Suprapubic skin (tissue), 4 donors: Measurements from ENCODE around the gene CCDC170. TPM values are rescaled to one million over a fixed set of nuclear protein-coding genes. Genes with fewer than 3 reads are reported as not detected.
"Not testable (repeated sequence)": the region's sequence is repeated elsewhere in the genome, so short reads cannot be mapped to it uniquely, and the experiment has no call there.

Experiments used
- DNase-seq, 2 donors: peaks; one replicate each; pipeline ENCODE4 v3.0.0-alpha.2; 2019; ENCODE audit warnings: low spot score in 2 of 2
- H3K27ac ChIP-seq: fragments of 200-600 bp; sonication (generic); one replicate; pipeline ENCODE4 v1.5.1; 2019
- H3K27me3 ChIP-seq: fragments of 200-600 bp; sonication (generic); one replicate; pipeline ENCODE4 v1.5.1; 2019
- H3K36me3 ChIP-seq: fragments of 200-600 bp; sonication (generic); one replicate; pipeline ENCODE4 v1.5.1; 2019
- H3K4me1 ChIP-seq: fragments of 200-600 bp; sonication (generic); one replicate; pipeline ENCODE4 v1.5.1; 2019
- H3K4me3 ChIP-seq: fragments of 200-600 bp; sonication (generic); one replicate; pipeline ENCODE4 v1.5.1; 2019; ENCODE audit warnings: mild to moderate bottlenecking
- H3K9me3 ChIP-seq: fragments of 200-600 bp; sonication (generic); one replicate; pipeline ENCODE4 v1.5.1; 2019
- CTCF ChIP-seq, 2 donors: fragments of 200-600 bp in 1 of 2; fragments of 450-650 bp in 1 of 2; sonication (generic) in 1 of 2; IDR thresholded peaks; one replicate each; pipeline ENCODE4 v1.5.1; 2016 to 2019; ENCODE audit warnings: antibody characterized with exemption in 2 of 2, mild to moderate bottlenecking in 1 of 2, moderate library complexity in 1 of 2
- EP300 ChIP-seq: sonication (generic); formaldehyde crosslinking; IDR thresholded peaks from one replicate; pipeline ENCODE4 v1.6.1; 2017; ENCODE audit warnings: antibody characterized with exemption
- POLR2A ChIP-seq, 2 donors: fragments of 450-650 bp; IDR thresholded peaks; one replicate each; pipeline ENCODE4 v1.6.1; 2017; ENCODE audit warnings: antibody characterized with exemption in 2 of 2, mild to moderate bottlenecking in 2 of 2, moderate library complexity in 2 of 2
- POLR2AphosphoS5 ChIP-seq, 3 donors: sonication (generic); formaldehyde crosslinking; IDR thresholded peaks; one replicate each; pipeline ENCODE4 v1.6.1; 2017; ENCODE audit warnings: antibody characterized with exemption in 3 of 3
- WGBS: methylation state at CpG from one replicate; pipeline ENCODE4 v1.1.5; 2018; 5-methylcytosine and 5-hydroxymethylcytosine counted together
- total RNA-seq, 4 donors: library from RNA; depleted of rRNA; stranded (reverse); fragments of >200 nt; gene quantifications; one replicate each; pipeline ENCODE4 v1.1.0, GENCODE V29; 2016

The CCDC170 gene
- under 1 TPM; 0.16 to 0.89 (median 0.24) TPM for total RNA-seq

DNA sequence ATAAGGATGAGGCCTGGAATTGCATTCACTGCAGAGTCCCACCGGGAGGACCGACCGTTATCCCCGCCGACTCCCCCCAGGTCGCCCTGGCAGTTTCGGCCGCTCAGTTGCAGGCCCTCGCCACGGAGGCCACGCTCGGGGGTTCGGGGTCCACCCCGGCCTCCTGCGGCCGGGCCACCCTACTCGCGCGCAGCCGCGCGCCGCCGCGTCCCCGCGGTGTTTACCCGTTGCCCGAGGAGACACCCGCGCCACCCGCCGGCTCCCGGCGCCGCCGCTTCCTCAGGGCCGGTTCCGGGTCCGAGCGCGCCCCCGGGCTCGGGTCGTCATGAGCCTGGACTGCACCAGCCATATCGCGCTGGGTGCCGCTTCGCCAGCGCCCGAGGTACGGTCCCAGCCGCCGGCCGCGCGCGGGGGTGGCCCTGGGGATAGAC lies at the start of gene CCDC170:
TSS of gene CCDC170 (plus strand) at position 214 of the 431 bp plus-strand sequence. CDS start at position 326, 112 bp downstream.
- Histone ChIP-seq H3K4me1 (peaks cover 21% of the 10 kb centered on the region), H3K9me3 (no peaks in the 10 kb centered on the region), H3K27ac (peak within 1 kb of the TSS; percentile 68), H3K4me3 (peak within 1 kb of the TSS; percentile 68), H3K27me3 (no peaks in the 10 kb centered on the region), H3K36me3 (no peaks in the 10 kb centered on the region)
- 0% methylated on average over 7 of the region's 58 CpGs for WGBS
- no peak for TF ChIP-seq CTCF (IDR thresholded peaks at IDR 0.05)
- TF ChIP-seq POLR2AphosphoS5 (IDR thresholded peaks at IDR 0.05) = no peak
- TF ChIP-seq POLR2A (IDR thresholded peaks at IDR 0.05) = no peak
- no peak for TF ChIP-seq EP300
- DNase-seq = no peak

- Histone ChIP-seq H3K27me3 (no peaks in the 10 kb centered on the region), H3K9me3 (no peaks in the 10 kb centered on the region), H3K4me1 (peaks cover 26% of the 10 kb centered on the region), H3K36me3 (no peaks in the 10 kb centered on the region), H3K4me3 (no peak overlapping the region), H3K27ac (peak overlapping the region; percentile 56)
- TF ChIP-seq POLR2A (IDR thresholded peaks at IDR 0.05) = no peak
- no peak for TF ChIP-seq CTCF (IDR thresholded peaks at IDR 0.05)
- no peak for TF ChIP-seq EP300
- TF ChIP-seq POLR2AphosphoS5 (IDR thresholded peaks at IDR 0.05) = no peak
- WGBS = 32% methylated on average over 5 of the region's 5 CpGs
- no peak for DNase-seq
Observed at GRCh38 chr6:151445482-151445881, 48.3 kb upstream of the CCDC170 start.

GRCh38 chr6:151447237-151447636 lies 46.6 kb upstream of the CCDC170 start:
- 97% methylated on average over 4 of the region's 4 CpGs for WGBS
- H3K36me3 ChIP-seq = no peaks in the 10 kb centered on the region
- DNase-seq = no peak
- H3K9me3 ChIP-seq = no peaks in the 10 kb centered on the region
- no peak overlapping the region for H3K27ac ChIP-seq
- H3K4me1 ChIP-seq = peaks cover 26% of the 10 kb centered on the region
- TF ChIP-seq CTCF (IDR thresholded peaks at IDR 0.05) = no peak
- TF ChIP-seq EP300 = no peak
- TF ChIP-seq POLR2AphosphoS5 (IDR thresholded peaks at IDR 0.05) = no peak
- TF ChIP-seq POLR2A (IDR thresholded peaks at IDR 0.05) = no peak
- H3K27me3 ChIP-seq = no peaks in the 10 kb centered on the region
- no peak overlapping the region for H3K4me3 ChIP-seq

GRCh38 chr6:151448623-151449022 lies 45.2 kb upstream of the CCDC170 start:
- Histone ChIP-seq H3K36me3 (no peaks in the 10 kb centered on the region), H3K4me3 (no peak overlapping the region), H3K4me1 (peaks cover 33% of the 10 kb centered on the region), H3K27me3 (no peaks in the 10 kb centered on the region), H3K27ac (no peak overlapping the region), H3K9me3 (no peaks in the 10 kb centered on the region)
- WGBS = 96% methylated on average over 12 of the region's 12 CpGs
- no peak for TF ChIP-seq POLR2AphosphoS5 (IDR thresholded peaks at IDR 0.05)
- no peak for TF ChIP-seq EP300
- no peak for TF ChIP-seq POLR2A (IDR thresholded peaks at IDR 0.05)
- TF ChIP-seq CTCF (IDR thresholded peaks at IDR 0.05) = no peak
- no peak for DNase-seq

DNA sequence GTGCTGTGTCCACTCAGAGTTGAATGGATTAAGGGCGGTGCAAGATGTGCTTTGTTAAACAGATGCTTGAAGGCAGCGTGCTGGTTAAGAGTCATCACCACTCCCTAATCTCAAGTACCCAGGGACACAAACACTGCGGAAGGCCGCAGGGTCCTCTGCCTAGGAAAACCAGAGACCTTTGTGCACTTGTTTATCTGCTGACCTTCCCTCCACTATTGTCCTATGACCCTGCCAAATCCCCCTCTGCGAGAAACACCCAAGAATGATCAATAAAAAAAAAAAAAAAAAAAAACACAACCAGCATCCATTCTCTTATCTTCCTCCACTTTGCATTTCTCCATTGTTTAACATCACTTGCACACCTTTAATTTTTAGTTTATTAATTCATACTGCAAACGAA lies 42.9 kb upstream of the CCDC170 start:
- 54% methylated on average over 6 of the region's 6 CpGs for WGBS
- peaks cover 35% of the 10 kb centered on the region for H3K4me1 ChIP-seq
- not testable (repeated sequence) for H3K27me3 ChIP-seq, DNase-seq, H3K27ac ChIP-seq, H3K9me3 ChIP-seq, H3K36me3 ChIP-seq
- peak overlapping the region; percentile 91 for H3K4me3 ChIP-seq

- Histone ChIP-seq H3K27me3 (no peaks in the 10 kb centered on the region), H3K4me1 (peaks cover 30% of the 10 kb centered on the region), H3K27ac (peak overlapping the region; percentile 93), H3K9me3 (no peaks in the 10 kb centered on the region), H3K4me3 (peak overlapping the region; percentile 91), H3K36me3 (no peaks in the 10 kb centered on the region)
- TF ChIP-seq EP300 (no peak), POLR2AphosphoS5 (IDR thresholded peaks at IDR 0.05) (no peak), POLR2A (IDR thresholded peaks at IDR 0.05) (no peak), CTCF (IDR thresholded peaks at IDR 0.05) (no peak)
- WGBS = 1% methylated on average over 22 of the region's 22 CpGs
- DNase-seq = no peak
Observed at GRCh38 chr6:151451417-151451949, 42.3 kb upstream of the CCDC170 start.
